ENCODE results near the gene GLO1.

DNA sequence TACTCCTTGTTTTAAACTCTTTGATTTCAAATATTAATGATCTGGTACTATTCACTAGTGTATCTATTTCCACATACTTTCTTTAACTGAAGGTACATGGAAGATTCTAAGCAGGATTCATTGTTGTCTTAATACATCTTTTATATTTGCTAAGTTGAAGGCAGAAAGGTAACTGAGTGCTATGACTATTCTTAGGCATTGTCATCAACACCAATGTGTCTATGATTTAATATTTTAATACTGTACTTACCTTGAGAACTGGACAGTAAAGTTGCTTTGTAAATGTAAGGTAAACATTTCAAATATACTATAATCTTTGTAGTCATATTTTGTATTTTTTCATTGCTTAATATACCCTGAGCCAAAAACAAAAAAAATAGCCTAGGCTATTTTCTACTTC, 54.3 kb downstream of the GLO1 start:
- TF ChIP-seq, protein P1, sequence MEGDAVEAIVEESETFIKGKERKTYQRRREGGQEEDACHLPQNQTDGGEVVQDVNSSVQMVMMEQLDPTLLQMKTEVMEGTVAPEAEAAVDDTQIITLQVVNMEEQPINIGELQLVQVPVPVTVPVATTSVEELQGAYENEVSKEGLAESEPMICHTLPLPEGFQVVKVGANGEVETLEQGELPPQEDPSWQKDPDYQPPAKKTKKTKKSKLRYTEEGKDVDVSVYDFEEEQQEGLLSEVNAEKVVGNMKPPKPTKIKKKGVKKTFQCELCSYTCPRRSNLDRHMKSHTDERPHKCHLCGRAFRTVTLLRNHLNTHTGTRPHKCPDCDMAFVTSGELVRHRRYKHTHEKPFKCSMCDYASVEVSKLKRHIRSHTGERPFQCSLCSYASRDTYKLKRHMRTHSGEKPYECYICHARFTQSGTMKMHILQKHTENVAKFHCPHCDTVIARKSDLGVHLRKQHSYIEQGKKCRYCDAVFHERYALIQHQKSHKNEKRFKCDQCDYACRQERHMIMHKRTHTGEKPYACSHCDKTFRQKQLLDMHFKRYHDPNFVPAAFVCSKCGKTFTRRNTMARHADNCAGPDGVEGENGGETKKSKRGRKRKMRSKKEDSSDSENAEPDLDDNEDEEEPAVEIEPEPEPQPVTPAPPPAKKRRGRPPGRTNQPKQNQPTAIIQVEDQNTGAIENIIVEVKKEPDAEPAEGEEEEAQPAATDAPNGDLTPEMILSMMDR (IDR thresholded peaks at IDR 0.05; ENCODE audit: poor library complexity): no peak
- TF ChIP-seq EZH2phosphoT487 (IDR thresholded peaks at IDR 0.05; ENCODE audit: low read depth, severe bottlenecking, unreplicated experiment): no peak
- TF ChIP-seq EZH2 (IDR thresholded peaks at IDR 0.05; ENCODE audit: borderline replicate concordance): no peak
